GM12878 (cell line): Measurements from ENCODE around the gene APOM.

Experiments used
- ATF3 ChIP-seq: IDR thresholded peaks from 2 replicates; pipeline ENCODE4 v1.6.1; 2011; ENCODE audit warnings: low read depth, mild to moderate bottlenecking, low read length, moderate library complexity, borderline replicate concordance; ENCODE audit errors: extremely low read depth
- CTCF ChIP-seq, 3 experiments: IDR thresholded peaks in 2 of 3; conservative IDR thresholded peaks in 1 of 3; 2 replicates each; pipeline ENCODE4 v1.5.1; 2011; ENCODE audit warnings: low read depth in 3 of 3, low read length in 3 of 3, mild to moderate bottlenecking in 3 of 3, control low read depth in 2 of 3, moderate library complexity in 2 of 3, inconsistent platforms in 1 of 3, mixed read lengths in 1 of 3; ENCODE audit not compliant: control insufficient read depth in 2 of 3, insufficient read depth in 1 of 3; ENCODE audit errors: extremely low read depth in 1 of 3
- ETV6 ChIP-seq, 2 experiments: fragments of 450-650 bp in 1 of 2; IDR thresholded peaks in 1 of 2; conservative IDR thresholded peaks in 1 of 2; 2 replicates each; pipeline ENCODE4 v1.6.1; 2014; ENCODE audit warnings: antibody characterized with exemption in 1 of 2, borderline replicate concordance in 1 of 2, low read depth in 1 of 2, mild to moderate bottlenecking in 1 of 2, moderate library complexity in 1 of 2
- HDAC2 ChIP-seq: fragments of 200-600 bp; sonication (generic); IDR thresholded peaks from 2 replicates; pipeline ENCODE4 v1.6.1; 2017
- JUND ChIP-seq: IDR thresholded peaks from 2 replicates; pipeline ENCODE4 v1.6.1; 2012; ENCODE audit warnings: low read depth, mild to moderate bottlenecking, low read length, improper control_type of control experiment, moderate library complexity
- MAX ChIP-seq: IDR thresholded peaks from 2 replicates; pipeline ENCODE4 v1.6.1; 2012; ENCODE audit warnings: low read depth, low read length, improper control_type of control experiment
- TF ChIP-seq, protein P1 (sequence below): fragments of 450-650 bp; IDR thresholded peaks from 2 replicates; pipeline ENCODE4 v1.6.1; 2016; ENCODE audit warnings: mild to moderate bottlenecking
- TF ChIP-seq, protein P2 (sequence below): fragments of 450-650 bp; IDR thresholded peaks from 2 replicates; pipeline ENCODE4 v1.6.1; 2017; ENCODE audit warnings: mild to moderate bottlenecking, moderate library complexity
- TF ChIP-seq, protein P3 (sequence below): IDR thresholded peaks from 2 replicates; pipeline ENCODE4 v1.6.1; 2012; ENCODE audit warnings: mild to moderate bottlenecking, low read depth, low read length

GRCh38 chr6:31705931-31706330, 50.2 kb downstream of the APOM start:
- TF ChIP-seq, protein P1, sequence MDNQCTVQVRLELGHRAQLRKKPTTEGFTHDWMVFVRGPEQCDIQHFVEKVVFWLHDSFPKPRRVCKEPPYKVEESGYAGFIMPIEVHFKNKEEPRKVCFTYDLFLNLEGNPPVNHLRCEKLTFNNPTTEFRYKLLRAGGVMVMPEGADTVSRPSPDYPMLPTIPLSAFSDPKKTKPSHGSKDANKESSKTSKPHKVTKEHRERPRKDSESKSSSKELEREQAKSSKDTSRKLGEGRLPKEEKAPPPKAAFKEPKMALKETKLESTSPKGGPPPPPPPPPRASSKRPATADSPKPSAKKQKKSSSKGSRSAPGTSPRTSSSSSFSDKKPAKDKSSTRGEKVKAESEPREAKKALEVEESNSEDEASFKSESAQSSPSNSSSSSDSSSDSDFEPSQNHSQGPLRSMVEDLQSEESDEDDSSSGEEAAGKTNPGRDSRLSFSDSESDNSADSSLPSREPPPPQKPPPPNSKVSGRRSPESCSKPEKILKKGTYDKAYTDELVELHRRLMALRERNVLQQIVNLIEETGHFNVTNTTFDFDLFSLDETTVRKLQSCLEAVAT, result no peak
- TF ChIP-seq ETV6 (conservative IDR thresholded peaks at IDR 0.05 in 1 of 2, IDR thresholded peaks at IDR 0.05 in 1 of 2; ENCODE audit: borderline replicate concordance in 1 of 2, low read depth in 1 of 2) (no peak), JUND (no peak), ATF3 (no peak), MAX (no peak), CTCF (IDR thresholded peaks at IDR 0.05 in 2 of 3, conservative IDR thresholded peaks at IDR 0.05 in 1 of 3; ENCODE audit: control insufficient read depth in 2 of 3, extremely low read depth in 1 of 3, insufficient read depth in 1 of 3, low read depth in 3 of 3, low read length in 3 of 3) (no peak), HDAC2 (no peak)
- TF ChIP-seq, protein P2, sequence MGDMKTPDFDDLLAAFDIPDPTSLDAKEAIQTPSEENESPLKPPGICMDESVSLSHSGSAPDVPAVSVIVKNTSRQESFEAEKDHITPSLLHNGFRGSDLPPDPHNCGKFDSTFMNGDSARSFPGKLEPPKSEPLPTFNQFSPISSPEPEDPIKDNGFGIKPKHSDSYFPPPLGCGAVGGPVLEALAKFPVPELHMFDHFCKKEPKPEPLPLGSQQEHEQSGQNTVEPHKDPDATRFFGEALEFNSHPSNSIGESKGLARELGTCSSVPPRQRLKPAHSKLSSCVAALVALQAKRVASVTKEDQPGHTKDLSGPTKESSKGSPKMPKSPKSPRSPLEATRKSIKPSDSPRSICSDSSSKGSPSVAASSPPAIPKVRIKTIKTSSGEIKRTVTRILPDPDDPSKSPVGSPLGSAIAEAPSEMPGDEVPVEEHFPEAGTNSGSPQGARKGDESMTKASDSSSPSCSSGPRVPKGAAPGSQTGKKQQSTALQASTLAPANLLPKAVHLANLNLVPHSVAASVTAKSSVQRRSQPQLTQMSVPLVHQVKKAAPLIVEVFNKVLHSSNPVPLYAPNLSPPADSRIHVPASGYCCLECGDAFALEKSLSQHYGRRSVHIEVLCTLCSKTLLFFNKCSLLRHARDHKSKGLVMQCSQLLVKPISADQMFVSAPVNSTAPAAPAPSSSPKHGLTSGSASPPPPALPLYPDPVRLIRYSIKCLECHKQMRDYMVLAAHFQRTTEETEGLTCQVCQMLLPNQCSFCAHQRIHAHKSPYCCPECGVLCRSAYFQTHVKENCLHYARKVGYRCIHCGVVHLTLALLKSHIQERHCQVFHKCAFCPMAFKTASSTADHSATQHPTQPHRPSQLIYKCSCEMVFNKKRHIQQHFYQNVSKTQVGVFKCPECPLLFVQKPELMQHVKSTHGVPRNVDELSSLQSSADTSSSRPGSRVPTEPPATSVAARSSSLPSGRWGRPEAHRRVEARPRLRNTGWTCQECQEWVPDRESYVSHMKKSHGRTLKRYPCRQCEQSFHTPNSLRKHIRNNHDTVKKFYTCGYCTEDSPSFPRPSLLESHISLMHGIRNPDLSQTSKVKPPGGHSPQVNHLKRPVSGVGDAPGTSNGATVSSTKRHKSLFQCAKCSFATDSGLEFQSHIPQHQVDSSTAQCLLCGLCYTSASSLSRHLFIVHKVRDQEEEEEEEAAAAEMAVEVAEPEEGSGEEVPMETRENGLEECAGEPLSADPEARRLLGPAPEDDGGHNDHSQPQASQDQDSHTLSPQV, result no peak
- TF ChIP-seq, protein P3, sequence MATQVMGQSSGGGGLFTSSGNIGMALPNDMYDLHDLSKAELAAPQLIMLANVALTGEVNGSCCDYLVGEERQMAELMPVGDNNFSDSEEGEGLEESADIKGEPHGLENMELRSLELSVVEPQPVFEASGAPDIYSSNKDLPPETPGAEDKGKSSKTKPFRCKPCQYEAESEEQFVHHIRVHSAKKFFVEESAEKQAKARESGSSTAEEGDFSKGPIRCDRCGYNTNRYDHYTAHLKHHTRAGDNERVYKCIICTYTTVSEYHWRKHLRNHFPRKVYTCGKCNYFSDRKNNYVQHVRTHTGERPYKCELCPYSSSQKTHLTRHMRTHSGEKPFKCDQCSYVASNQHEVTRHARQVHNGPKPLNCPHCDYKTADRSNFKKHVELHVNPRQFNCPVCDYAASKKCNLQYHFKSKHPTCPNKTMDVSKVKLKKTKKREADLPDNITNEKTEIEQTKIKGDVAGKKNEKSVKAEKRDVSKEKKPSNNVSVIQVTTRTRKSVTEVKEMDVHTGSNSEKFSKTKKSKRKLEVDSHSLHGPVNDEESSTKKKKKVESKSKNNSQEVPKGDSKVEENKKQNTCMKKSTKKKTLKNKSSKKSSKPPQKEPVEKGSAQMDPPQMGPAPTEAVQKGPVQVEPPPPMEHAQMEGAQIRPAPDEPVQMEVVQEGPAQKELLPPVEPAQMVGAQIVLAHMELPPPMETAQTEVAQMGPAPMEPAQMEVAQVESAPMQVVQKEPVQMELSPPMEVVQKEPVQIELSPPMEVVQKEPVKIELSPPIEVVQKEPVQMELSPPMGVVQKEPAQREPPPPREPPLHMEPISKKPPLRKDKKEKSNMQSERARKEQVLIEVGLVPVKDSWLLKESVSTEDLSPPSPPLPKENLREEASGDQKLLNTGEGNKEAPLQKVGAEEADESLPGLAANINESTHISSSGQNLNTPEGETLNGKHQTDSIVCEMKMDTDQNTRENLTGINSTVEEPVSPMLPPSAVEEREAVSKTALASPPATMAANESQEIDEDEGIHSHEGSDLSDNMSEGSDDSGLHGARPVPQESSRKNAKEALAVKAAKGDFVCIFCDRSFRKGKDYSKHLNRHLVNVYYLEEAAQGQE, result no peak
